Right atrium auricular region (tissue), 2 donors: Measurements from ENCODE around the gene PIGU. TPM values are rescaled to one million over a fixed set of nuclear protein-coding genes. Genes with fewer than 3 reads are reported as not detected.

Experiments used
- DNase-seq: peaks from one replicate; pipeline ENCODE4 v3.0.0-alpha.2; 2019; ENCODE audit warnings: low spot score
- H3K27ac ChIP-seq, 2 donors: fragments of 200-600 bp; sonication (generic); 1 replicate in 1 of 2; 2 replicates in 1 of 2; pipeline ENCODE4 v1.5.1; 2016 to 2019
- H3K27me3 ChIP-seq, 2 donors: fragments of 200-600 bp; sonication (generic); one replicate each; pipeline versions ENCODE4 v1.5.1 to v1.6.0; 2017 to 2019
- H3K36me3 ChIP-seq: fragments of 200-600 bp; sonication (generic); one replicate; pipeline ENCODE4 v1.5.1; 2016
- H3K4me1 ChIP-seq, 2 donors: fragments of 200-600 bp; sonication (generic); one replicate each; pipeline versions ENCODE4 v1.5.1 to v1.6.0; 2017 to 2019
- H3K4me3 ChIP-seq, 2 donors: fragments of 200-600 bp; sonication (generic); 1 replicate in 1 of 2; 2 replicates in 1 of 2; pipeline ENCODE4 v1.5.1; 2017 to 2019; ENCODE audit warnings: mild to moderate bottlenecking in 1 of 2, moderate library complexity in 1 of 2
- H3K9me3 ChIP-seq, 2 donors: fragments of 200-600 bp; sonication (generic); one replicate each; pipeline ENCODE4 v1.5.1; 2019
- total RNA-seq, 2 donors: library from RNA; depleted of rRNA; stranded (reverse); fragments of >200 nt; gene quantifications; one replicate each; pipeline ENCODE4 v1.1.0, GENCODE V29; 2016
- TF ChIP-seq, protein P1 (sequence below), 2 donors: fragments of 200-600 bp; sonication (generic); IDR thresholded peaks; one replicate each; pipeline ENCODE4 v1.5.1; 2019; ENCODE audit warnings: antibody characterized with exemption in 2 of 2

PIGU gene
- total RNA-seq, 2 donors from 2014 or later: 16.6 to 17.7 TPM

GRCh38 chr20:34595377-34596184, 81.3 kb downstream of the PIGU start:
- Histone ChIP-seq H3K27ac (no peak overlapping the region), H3K9me3 (no peaks in the 10 kb centered on the region), H3K4me3 (no peak overlapping the region), H3K4me1 (peaks cover 0 to 1% of the 10 kb centered on the region in 2 donors), H3K36me3 (no peaks in the 10 kb centered on the region), H3K27me3 (no peaks in the 10 kb centered on the region)
- TF ChIP-seq, protein P1, sequence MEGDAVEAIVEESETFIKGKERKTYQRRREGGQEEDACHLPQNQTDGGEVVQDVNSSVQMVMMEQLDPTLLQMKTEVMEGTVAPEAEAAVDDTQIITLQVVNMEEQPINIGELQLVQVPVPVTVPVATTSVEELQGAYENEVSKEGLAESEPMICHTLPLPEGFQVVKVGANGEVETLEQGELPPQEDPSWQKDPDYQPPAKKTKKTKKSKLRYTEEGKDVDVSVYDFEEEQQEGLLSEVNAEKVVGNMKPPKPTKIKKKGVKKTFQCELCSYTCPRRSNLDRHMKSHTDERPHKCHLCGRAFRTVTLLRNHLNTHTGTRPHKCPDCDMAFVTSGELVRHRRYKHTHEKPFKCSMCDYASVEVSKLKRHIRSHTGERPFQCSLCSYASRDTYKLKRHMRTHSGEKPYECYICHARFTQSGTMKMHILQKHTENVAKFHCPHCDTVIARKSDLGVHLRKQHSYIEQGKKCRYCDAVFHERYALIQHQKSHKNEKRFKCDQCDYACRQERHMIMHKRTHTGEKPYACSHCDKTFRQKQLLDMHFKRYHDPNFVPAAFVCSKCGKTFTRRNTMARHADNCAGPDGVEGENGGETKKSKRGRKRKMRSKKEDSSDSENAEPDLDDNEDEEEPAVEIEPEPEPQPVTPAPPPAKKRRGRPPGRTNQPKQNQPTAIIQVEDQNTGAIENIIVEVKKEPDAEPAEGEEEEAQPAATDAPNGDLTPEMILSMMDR (IDR thresholded peaks at IDR 0.05): no peak
- DNase-seq: no peak

- no peak overlapping the region for H3K27ac ChIP-seq
- no peaks in the 10 kb centered on the region for H3K9me3 ChIP-seq
- no peaks in the 10 kb centered on the region for H3K27me3 ChIP-seq
- no peak for DNase-seq
- H3K4me3 ChIP-seq: no peak overlapping the region
- TF ChIP-seq, protein P1 (IDR thresholded peaks at IDR 0.05): no peak
- peaks cover 12% of the 10 kb centered on the region for H3K36me3 ChIP-seq
- peaks cover 0 to 11% of the 10 kb centered on the region in 2 donors for H3K4me1 ChIP-seq
These were observed 90.3 kb downstream of the PIGU start for GRCh38 chr20:34586488-34587163.

GRCh38 chr20:34585019-34585418, 91.9 kb downstream of the PIGU start:
- no peaks in the 10 kb centered on the region for H3K9me3 ChIP-seq
- TF ChIP-seq, protein P1 (IDR thresholded peaks at IDR 0.05): no peak
- H3K4me3 ChIP-seq: no peak overlapping the region
- H3K27ac ChIP-seq: no peak overlapping the region
- H3K4me1 ChIP-seq: peaks cover 0 to 17% of the 10 kb centered on the region in 2 donors
- peaks cover 12% of the 10 kb centered on the region for H3K36me3 ChIP-seq
- no peaks in the 10 kb centered on the region for H3K27me3 ChIP-seq
- DNase-seq: no peak

DNA sequence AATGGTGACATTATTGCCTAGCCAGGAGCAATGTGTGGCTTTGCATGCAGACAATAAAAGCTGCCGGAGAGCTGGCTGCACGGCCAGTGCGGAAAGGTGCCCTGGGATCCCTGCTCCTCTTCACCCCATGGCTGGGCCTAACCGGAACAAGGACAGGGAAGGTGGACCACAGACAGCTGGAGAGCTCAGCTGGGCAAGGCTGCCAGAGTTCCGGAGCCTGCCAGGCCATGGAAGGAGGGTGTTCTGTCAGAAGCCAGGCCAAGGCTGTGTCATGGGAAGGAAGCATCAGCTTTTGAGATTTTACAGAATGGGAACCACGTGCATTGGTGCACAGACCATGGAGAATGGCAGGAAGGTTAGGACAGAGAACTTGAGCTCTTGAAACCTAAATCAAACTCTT, 93.3 kb downstream of the PIGU start:
- TF ChIP-seq, protein P1 (IDR thresholded peaks at IDR 0.05): no peak
- no peaks in the 10 kb centered on the region for H3K27me3 ChIP-seq
- peaks cover 0 to 29% of the 10 kb centered on the region in 2 donors for H3K4me1 ChIP-seq
- H3K27ac ChIP-seq: peak overlapping the region in 1 of 2 donors; percentile 60
- peaks cover 12% of the 10 kb centered on the region for H3K36me3 ChIP-seq
- H3K9me3 ChIP-seq: no peaks in the 10 kb centered on the region
- H3K4me3 ChIP-seq: no peak overlapping the region
- no peak for DNase-seq

DNA sequence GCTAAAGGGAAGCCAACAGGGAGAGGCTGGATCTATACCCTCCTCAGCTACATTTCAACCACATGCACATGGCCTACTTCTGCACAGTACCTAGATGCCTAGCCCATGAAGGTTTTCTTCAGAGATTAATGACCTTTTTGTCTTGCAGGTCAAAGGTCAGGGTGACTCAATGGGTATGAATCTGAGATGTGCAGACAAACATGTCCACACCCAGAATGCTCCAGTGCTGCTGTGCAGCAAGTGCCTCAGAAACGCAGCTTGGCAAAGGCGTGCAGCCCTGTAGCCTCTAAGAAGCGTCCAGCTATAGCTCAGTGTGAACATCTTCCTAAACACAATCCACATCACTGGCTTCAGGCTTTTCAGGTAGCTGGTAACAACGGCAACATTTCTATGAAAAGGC, 94.0 kb downstream of the PIGU start:
- Histone ChIP-seq H3K27me3 (no peaks in the 10 kb centered on the region), H3K27ac (peak overlapping the region; percentile 44 to 60), H3K4me3 (no peak overlapping the region), H3K4me1 (peaks cover 0 to 35% of the 10 kb centered on the region in 2 donors), H3K9me3 (no peaks in the 10 kb centered on the region), H3K36me3 (peaks cover 9% of the 10 kb centered on the region)
- no peak for DNase-seq
- TF ChIP-seq, protein P1 (IDR thresholded peaks at IDR 0.05): no peak
